ENCODE measurements around the gene IZUMO4.

Gene IZUMO4

GRCh38 chr19:2054763-2055162 lies 42.0 kb upstream of the IZUMO4 start:
- H3K36me3 ChIP-seq (replicated peaks), result no peaks in the 10 kb centered on the region
- H3K9me3 ChIP-seq, result no peaks in the 10 kb centered on the region
- DNase-seq (ENCODE audit: low spot score in 2 of 2), result no peak
- in situ Hi-C loops (cut with MboI; ENCODE audit: low sequenced_read_pairs), result no loop called here
- H3K27me3 ChIP-seq (ENCODE audit: low read depth), result no peaks in the 10 kb centered on the region
- no peak overlapping the region for H3K4me3 ChIP-seq
- peaks cover 6% of the 10 kb centered on the region for H3K4me1 ChIP-seq

GRCh38 chr19:2055931-2056836 lies 40.5 kb upstream of the IZUMO4 start:
- Histone ChIP-seq H3K4me1 (peaks cover 17% of the 10 kb centered on the region), H3K27me3 (ENCODE audit: low read depth) (no peaks in the 10 kb centered on the region), H3K9me3 (no peaks in the 10 kb centered on the region), H3K4me3 (no peak overlapping the region), H3K36me3 (replicated peaks) (no peaks in the 10 kb centered on the region)
- DNase-seq (ENCODE audit: low spot score in 2 of 2), result no peak
- in situ Hi-C loops (cut with MboI; ENCODE audit: low sequenced_read_pairs), result no loop called here

- in situ Hi-C loops (cut with MboI; ENCODE audit: low sequenced_read_pairs), result no loop called here
- no peak for DNase-seq (ENCODE audit: low spot score in 2 of 2)
These were observed 39.9 kb upstream of the IZUMO4 start for GRCh38 chr19:2056837-2057192.

GRCh38 chr19:2057484-2058469 lies 38.9 kb upstream of the IZUMO4 start:
- no peak for DNase-seq (ENCODE audit: low spot score in 2 of 2)
- no peak overlapping the region for H3K4me3 ChIP-seq
- H3K27me3 ChIP-seq (ENCODE audit: low read depth), result no peaks in the 10 kb centered on the region
- H3K9me3 ChIP-seq, result no peaks in the 10 kb centered on the region
- in situ Hi-C loops (cut with MboI; ENCODE audit: low sequenced_read_pairs), result no loop called here
- peaks cover 24% of the 10 kb centered on the region for H3K4me1 ChIP-seq
- H3K36me3 ChIP-seq (replicated peaks), result no peaks in the 10 kb centered on the region

More at GRCh38 chr19:2056837-2057192, 39.9 kb upstream of the IZUMO4 start:
- H3K36me3 ChIP-seq (replicated peaks), result no peaks in the 10 kb centered on the region
- no peaks in the 10 kb centered on the region for H3K9me3 ChIP-seq
- H3K4me1 ChIP-seq, result peaks cover 17% of the 10 kb centered on the region
- H3K27me3 ChIP-seq (ENCODE audit: low read depth), result no peaks in the 10 kb centered on the region
- no peak overlapping the region for H3K4me3 ChIP-seq

GRCh38 chr19:2058570-2059421 lies 37.9 kb upstream of the IZUMO4 start:
- Histone ChIP-seq H3K4me3 (no peak overlapping the region), H3K4me1 (peaks cover 24% of the 10 kb centered on the region), H3K9me3 (no peaks in the 10 kb centered on the region), H3K27me3 (ENCODE audit: low read depth) (no peaks in the 10 kb centered on the region), H3K36me3 (replicated peaks) (no peaks in the 10 kb centered on the region)
- in situ Hi-C loops (cut with MboI; ENCODE audit: low sequenced_read_pairs), result no loop called here
- DNase-seq (ENCODE audit: low spot score in 2 of 2), result no peak

- H3K4me3 ChIP-seq, result peak overlapping the region; percentile 2
These were observed 37.1 kb upstream of the IZUMO4 start for GRCh38 chr19:2059422-2060201.

GRCh38 chr19:2060884-2061494 lies 35.7 kb upstream of the IZUMO4 start:
- H3K27me3 ChIP-seq (ENCODE audit: low read depth), result no peaks in the 10 kb centered on the region
- H3K4me3 ChIP-seq, result peak overlapping the region; percentile 61
- no peaks in the 10 kb centered on the region for H3K36me3 ChIP-seq (replicated peaks)
- H3K4me1 ChIP-seq, result peaks cover 24% of the 10 kb centered on the region
- DNase-seq (ENCODE audit: low spot score in 2 of 2), result peak; percentile 43 to 78
- H3K9me3 ChIP-seq, result no peaks in the 10 kb centered on the region
- in situ Hi-C loops (cut with MboI; ENCODE audit: low sequenced_read_pairs), result no loop called here

More at GRCh38 chr19:2059422-2060201, 37.1 kb upstream of the IZUMO4 start:
- Histone ChIP-seq H3K36me3 (replicated peaks) (no peaks in the 10 kb centered on the region), H3K27me3 (ENCODE audit: low read depth) (no peaks in the 10 kb centered on the region), H3K9me3 (no peaks in the 10 kb centered on the region), H3K4me1 (peaks cover 24% of the 10 kb centered on the region)
- peak; percentile 35 to 61 for DNase-seq (ENCODE audit: low spot score in 2 of 2)
- in situ Hi-C loops (cut with MboI; ENCODE audit: low sequenced_read_pairs), result no loop called here

GRCh38 chr19:2061495-2062388 lies 35.0 kb upstream of the IZUMO4 start:
- H3K4me3 ChIP-seq, result peak overlapping the region; percentile 61
- no peaks in the 10 kb centered on the region for H3K36me3 ChIP-seq (replicated peaks)
- peak; percentile 98 to 100 for DNase-seq (ENCODE audit: low spot score in 2 of 2)
- no peaks in the 10 kb centered on the region for H3K9me3 ChIP-seq
- in situ Hi-C loops (cut with MboI; ENCODE audit: low sequenced_read_pairs), result no loop called here
- H3K4me1 ChIP-seq, result peaks cover 24% of the 10 kb centered on the region
- no peaks in the 10 kb centered on the region for H3K27me3 ChIP-seq (ENCODE audit: low read depth)

GRCh38 chr19:2062389-2062729 lies 34.4 kb upstream of the IZUMO4 start:
- Histone ChIP-seq H3K4me3 (peak overlapping the region; percentile 61), H3K4me1 (peaks cover 24% of the 10 kb centered on the region), H3K36me3 (replicated peaks) (no peaks in the 10 kb centered on the region), H3K9me3 (no peaks in the 10 kb centered on the region), H3K27me3 (ENCODE audit: low read depth) (no peaks in the 10 kb centered on the region)
- DNase-seq (ENCODE audit: low spot score in 2 of 2), result no peak
- in situ Hi-C loops (cut with MboI; ENCODE audit: low sequenced_read_pairs), result no loop called here

GRCh38 chr19:2062770-2063169 lies 33.9 kb upstream of the IZUMO4 start:
- Histone ChIP-seq H3K36me3 (replicated peaks) (no peaks in the 10 kb centered on the region), H3K27me3 (ENCODE audit: low read depth) (no peaks in the 10 kb centered on the region), H3K9me3 (no peaks in the 10 kb centered on the region), H3K4me1 (peaks cover 24% of the 10 kb centered on the region), H3K4me3 (no peak overlapping the region)
- DNase-seq (ENCODE audit: low spot score in 2 of 2), result no peak
- in situ Hi-C loops (cut with MboI; ENCODE audit: low sequenced_read_pairs), result no loop called here

GRCh38 chr19:2063824-2064223 lies 32.9 kb upstream of the IZUMO4 start:
- no peaks in the 10 kb centered on the region for H3K9me3 ChIP-seq
- H3K4me3 ChIP-seq, result no peak overlapping the region
- no peak for DNase-seq (ENCODE audit: low spot score in 2 of 2)
- in situ Hi-C loops (cut with MboI; ENCODE audit: low sequenced_read_pairs), result no loop called here
- H3K36me3 ChIP-seq (replicated peaks), result no peaks in the 10 kb centered on the region
- H3K27me3 ChIP-seq (ENCODE audit: low read depth), result no peaks in the 10 kb centered on the region
- peaks cover 24% of the 10 kb centered on the region for H3K4me1 ChIP-seq

GRCh38 chr19:2064395-2064787 lies 32.3 kb upstream of the IZUMO4 start:
- Histone ChIP-seq H3K27me3 (ENCODE audit: low read depth) (no peaks in the 10 kb centered on the region), H3K4me3 (no peak overlapping the region), H3K9me3 (no peaks in the 10 kb centered on the region), H3K36me3 (replicated peaks) (no peaks in the 10 kb centered on the region), H3K4me1 (peaks cover 24% of the 10 kb centered on the region)
- in situ Hi-C loops (cut with MboI; ENCODE audit: low sequenced_read_pairs), result no loop called here
- no peak for DNase-seq (ENCODE audit: low spot score in 2 of 2)
